Rectal smooth muscle tissue (tissue), 1 donor: ENCODE data around the gene ST14.
"Not testable (repeated sequence)": the region's sequence is repeated elsewhere in the genome, so short reads cannot be mapped to it uniquely, and the experiment has no call there.

Experiments used
- H3K27ac ChIP-seq: one replicate; pipeline ENCODE4 v1.7.0; 2013; ENCODE audit warnings: low read depth, low read length, inconsistent platforms
- H3K27me3 ChIP-seq: one replicate; pipeline ENCODE4 v1.7.0; 2013; ENCODE audit warnings: low read length; ENCODE audit not compliant: control insufficient read depth, insufficient read depth
- H3K36me3 ChIP-seq: one replicate; pipeline ENCODE4 v1.7.0; 2013; ENCODE audit warnings: low read length; ENCODE audit not compliant: control insufficient read depth, insufficient read depth
- H3K4me1 ChIP-seq: one replicate; pipeline ENCODE4 v1.7.0; 2013; ENCODE audit warnings: low read length; ENCODE audit not compliant: control insufficient read depth, insufficient read depth
- H3K4me3 ChIP-seq: one replicate; pipeline ENCODE4 v1.7.0; 2013; ENCODE audit warnings: low read length
- H3K9ac ChIP-seq: one replicate; pipeline ENCODE4 v1.7.0; 2013; ENCODE audit warnings: low read length

The ST14 gene

GRCh38 chr11:130172001-130172400, 12.4 kb downstream of the ST14 start:
- not testable (repeated sequence) for H3K4me1 ChIP-seq, H3K4me3 ChIP-seq, H3K9ac ChIP-seq, H3K27ac ChIP-seq, H3K27me3 ChIP-seq, H3K36me3 ChIP-seq

GRCh38 chr11:130174642-130175041, 15.1 kb downstream of the ST14 start:
- H3K27me3 ChIP-seq: no peaks in the 10 kb centered on the region
- no peak overlapping the region for H3K9ac ChIP-seq
- no peak overlapping the region for H3K27ac ChIP-seq
- H3K36me3 ChIP-seq: no peaks in the 10 kb centered on the region
- H3K4me3 ChIP-seq: no peak overlapping the region
- no peaks in the 10 kb centered on the region for H3K4me1 ChIP-seq

GRCh38 chr11:130175898-130176297, 16.3 kb downstream of the ST14 start:
- H3K4me3 ChIP-seq: no peak overlapping the region
- H3K9ac ChIP-seq: no peak overlapping the region
- H3K36me3 ChIP-seq: no peaks in the 10 kb centered on the region
- no peak overlapping the region for H3K27ac ChIP-seq
- H3K27me3 ChIP-seq: no peaks in the 10 kb centered on the region
- no peaks in the 10 kb centered on the region for H3K4me1 ChIP-seq

DNA sequence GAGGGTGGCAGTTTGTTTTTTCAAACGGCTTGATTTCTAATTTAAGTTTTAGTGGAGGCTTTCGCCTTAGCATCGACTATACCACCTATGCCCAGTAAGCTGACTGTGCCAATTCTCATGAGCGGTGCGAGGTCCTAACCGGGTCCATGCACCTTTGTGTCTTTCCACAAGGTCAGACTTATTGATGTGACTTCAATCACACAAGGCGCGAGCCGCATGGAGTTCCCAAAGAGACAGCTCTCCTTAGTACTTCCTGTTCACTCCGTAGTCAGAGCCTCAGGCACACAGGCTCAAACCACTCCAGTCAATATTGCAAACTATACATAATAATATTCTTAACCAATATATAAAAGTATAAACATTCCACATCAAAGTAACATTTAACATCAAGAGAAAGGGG, 18.2 kb downstream of the ST14 start:
- H3K36me3 ChIP-seq: no peaks in the 10 kb centered on the region
- H3K27me3 ChIP-seq: no peaks in the 10 kb centered on the region
- H3K27ac ChIP-seq: no peak overlapping the region
- no peak overlapping the region for H3K9ac ChIP-seq
- no peaks in the 10 kb centered on the region for H3K4me1 ChIP-seq
- no peak overlapping the region for H3K4me3 ChIP-seq

- Histone ChIP-seq H3K4me3 (no peak overlapping the region), H3K27ac (no peak overlapping the region), H3K27me3 (no peaks in the 10 kb centered on the region), H3K36me3 (no peaks in the 10 kb centered on the region), H3K4me1 (no peaks in the 10 kb centered on the region), H3K9ac (no peak overlapping the region)
Measured at GRCh38 chr11:130178441-130179339, 19.1 kb downstream of the ST14 start.

GRCh38 chr11:130179396-130180306, 20.1 kb downstream of the ST14 start:
- no peaks in the 10 kb centered on the region for H3K36me3 ChIP-seq
- H3K4me3 ChIP-seq: no peak overlapping the region
- no peak overlapping the region for H3K9ac ChIP-seq
- no peaks in the 10 kb centered on the region for H3K27me3 ChIP-seq
- H3K4me1 ChIP-seq: no peaks in the 10 kb centered on the region
- no peak overlapping the region for H3K27ac ChIP-seq

- H3K4me1 ChIP-seq: no peaks in the 10 kb centered on the region
- no peaks in the 10 kb centered on the region for H3K36me3 ChIP-seq
- H3K27ac ChIP-seq: no peak overlapping the region
- no peak overlapping the region for H3K4me3 ChIP-seq
- no peaks in the 10 kb centered on the region for H3K27me3 ChIP-seq
- H3K9ac ChIP-seq: no peak overlapping the region
Measured at GRCh38 chr11:130180491-130180890, 20.9 kb downstream of the ST14 start.

- H3K9ac ChIP-seq: no peak overlapping the region
- no peaks in the 10 kb centered on the region for H3K27me3 ChIP-seq
- no peaks in the 10 kb centered on the region for H3K36me3 ChIP-seq
- no peak overlapping the region for H3K27ac ChIP-seq
- no peaks in the 10 kb centered on the region for H3K4me1 ChIP-seq
- H3K4me3 ChIP-seq: peak overlapping the region; percentile 3
Measured at GRCh38 chr11:130180896-130181294, 21.3 kb downstream of the ST14 start.

GRCh38 chr11:130181295-130182272, 22.0 kb downstream of the ST14 start:
- H3K4me3 ChIP-seq: peak overlapping the region; percentile 37
- H3K27me3 ChIP-seq: no peaks in the 10 kb centered on the region
- no peaks in the 10 kb centered on the region for H3K4me1 ChIP-seq
- H3K9ac ChIP-seq: no peak overlapping the region
- no peak overlapping the region for H3K27ac ChIP-seq
- no peaks in the 10 kb centered on the region for H3K36me3 ChIP-seq

- H3K4me1 ChIP-seq: no peaks in the 10 kb centered on the region
- no peaks in the 10 kb centered on the region for H3K27me3 ChIP-seq
- no peak overlapping the region for H3K9ac ChIP-seq
- no peak overlapping the region for H3K4me3 ChIP-seq
- H3K27ac ChIP-seq: no peak overlapping the region
- H3K36me3 ChIP-seq: no peaks in the 10 kb centered on the region
Measured at GRCh38 chr11:130183878-130184610, 24.5 kb downstream of the ST14 start.

DNA sequence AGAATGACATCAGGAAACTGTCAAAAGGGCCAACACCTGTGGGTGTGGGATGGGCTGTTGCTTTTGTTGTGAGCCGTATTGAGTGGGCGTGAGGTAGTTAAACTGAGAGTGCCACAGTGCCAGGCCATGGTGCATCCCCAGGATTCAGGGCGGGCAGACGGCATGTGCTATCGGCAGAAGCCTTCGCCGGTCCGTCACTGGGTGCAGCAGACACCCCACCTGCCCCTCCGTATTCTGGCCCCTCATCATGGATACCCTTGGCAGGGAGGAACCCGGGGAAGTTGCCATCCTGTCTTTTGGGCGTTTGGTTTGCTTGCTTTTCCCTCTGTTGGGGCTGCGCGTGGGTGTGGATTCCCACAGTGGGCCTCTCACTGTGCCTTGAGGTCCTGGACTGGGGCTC, 27.5 kb downstream of the ST14 start:
- no peak overlapping the region for H3K9ac ChIP-seq
- H3K27me3 ChIP-seq: no peaks in the 10 kb centered on the region
- no peak overlapping the region for H3K4me3 ChIP-seq
- no peaks in the 10 kb centered on the region for H3K36me3 ChIP-seq
- H3K27ac ChIP-seq: no peak overlapping the region
- no peaks in the 10 kb centered on the region for H3K4me1 ChIP-seq
